ENCODE results near the gene FMN2. TPM values are rescaled to one million over a fixed set of nuclear protein-coding genes. Genes with fewer than 3 reads are reported as not detected.

Gene FMN2
- total RNA-seq, 2 donors from 2014 or later: 0.26 to 0.33 TPM

DNA sequence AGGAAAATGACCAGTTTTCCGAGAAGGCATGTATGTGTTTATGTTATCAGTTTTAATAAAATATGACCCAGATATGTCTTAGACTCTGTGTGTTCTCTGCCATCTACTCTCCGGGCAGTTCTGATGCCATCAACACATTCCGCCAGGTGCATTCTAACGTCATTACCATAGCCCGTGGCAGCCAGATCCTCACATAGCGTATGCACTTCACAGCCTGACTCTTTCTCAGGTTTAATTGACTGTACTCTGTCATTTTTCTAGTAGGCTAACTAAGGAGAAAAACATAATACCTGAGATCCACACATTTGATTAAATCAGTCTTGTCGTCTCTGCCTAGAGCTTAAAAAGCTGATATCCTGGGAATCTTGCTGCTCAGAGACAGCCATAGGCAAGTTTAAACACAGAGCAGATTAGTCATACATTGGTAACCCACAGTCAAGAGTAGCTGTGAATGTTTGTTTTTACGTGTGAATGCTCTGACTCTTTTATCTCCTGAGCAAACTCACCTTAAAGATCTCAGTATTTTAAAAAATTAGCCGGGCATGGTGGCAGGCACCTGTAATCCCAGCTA is 344.4 kb downstream of the FMN2 start:
- intact Hi-C loops (cut with DNase I): no loop called here
- 53 to 67% methylated on average over 9 of the region's 9 CpGs for WGBS, 2 donors
- H3K36me3 ChIP-seq (replicated peaks in 1 of 2; ENCODE audit: insufficient read depth in 1 of 2, low read depth in 2 of 2): no peaks in the 10 kb centered on the region
- no peaks in the 10 kb centered on the region for H3K9me3 ChIP-seq
- H3K4me1 ChIP-seq: no peaks in the 10 kb centered on the region
- ATAC-seq (no peak), DNase-seq (no peak)
- TF ChIP-seq, protein P1, sequence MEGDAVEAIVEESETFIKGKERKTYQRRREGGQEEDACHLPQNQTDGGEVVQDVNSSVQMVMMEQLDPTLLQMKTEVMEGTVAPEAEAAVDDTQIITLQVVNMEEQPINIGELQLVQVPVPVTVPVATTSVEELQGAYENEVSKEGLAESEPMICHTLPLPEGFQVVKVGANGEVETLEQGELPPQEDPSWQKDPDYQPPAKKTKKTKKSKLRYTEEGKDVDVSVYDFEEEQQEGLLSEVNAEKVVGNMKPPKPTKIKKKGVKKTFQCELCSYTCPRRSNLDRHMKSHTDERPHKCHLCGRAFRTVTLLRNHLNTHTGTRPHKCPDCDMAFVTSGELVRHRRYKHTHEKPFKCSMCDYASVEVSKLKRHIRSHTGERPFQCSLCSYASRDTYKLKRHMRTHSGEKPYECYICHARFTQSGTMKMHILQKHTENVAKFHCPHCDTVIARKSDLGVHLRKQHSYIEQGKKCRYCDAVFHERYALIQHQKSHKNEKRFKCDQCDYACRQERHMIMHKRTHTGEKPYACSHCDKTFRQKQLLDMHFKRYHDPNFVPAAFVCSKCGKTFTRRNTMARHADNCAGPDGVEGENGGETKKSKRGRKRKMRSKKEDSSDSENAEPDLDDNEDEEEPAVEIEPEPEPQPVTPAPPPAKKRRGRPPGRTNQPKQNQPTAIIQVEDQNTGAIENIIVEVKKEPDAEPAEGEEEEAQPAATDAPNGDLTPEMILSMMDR (IDR thresholded peaks at IDR 0.05): no peak
- TF ChIP-seq POLR2A (IDR thresholded peaks at IDR 0.05): no peak
- no peak overlapping the region for H3K4me3 ChIP-seq
- no peaks in the 10 kb centered on the region for H3K27me3 ChIP-seq
- H3K27ac ChIP-seq: no peak overlapping the region

DNA sequence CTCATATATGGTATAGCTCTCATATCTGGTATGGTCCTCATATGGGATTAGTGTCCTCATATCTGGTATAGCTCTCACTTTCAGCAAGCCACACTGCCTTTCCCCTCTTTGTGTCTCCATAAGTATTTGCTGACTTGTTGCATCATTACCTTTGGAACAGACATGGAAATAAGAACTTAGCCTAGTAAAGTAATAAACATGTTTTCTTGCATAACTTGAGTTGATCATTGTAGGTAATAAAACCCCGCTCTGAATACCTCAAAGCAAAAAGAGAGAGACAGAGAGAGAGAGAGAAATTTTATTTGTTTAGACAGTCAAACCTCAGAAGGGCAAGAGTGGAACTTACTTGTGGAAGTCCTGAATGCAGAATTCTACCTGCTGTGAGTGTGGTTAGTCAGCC is 350.0 kb downstream of the FMN2 start:
- no peak for ATAC-seq

DNA sequence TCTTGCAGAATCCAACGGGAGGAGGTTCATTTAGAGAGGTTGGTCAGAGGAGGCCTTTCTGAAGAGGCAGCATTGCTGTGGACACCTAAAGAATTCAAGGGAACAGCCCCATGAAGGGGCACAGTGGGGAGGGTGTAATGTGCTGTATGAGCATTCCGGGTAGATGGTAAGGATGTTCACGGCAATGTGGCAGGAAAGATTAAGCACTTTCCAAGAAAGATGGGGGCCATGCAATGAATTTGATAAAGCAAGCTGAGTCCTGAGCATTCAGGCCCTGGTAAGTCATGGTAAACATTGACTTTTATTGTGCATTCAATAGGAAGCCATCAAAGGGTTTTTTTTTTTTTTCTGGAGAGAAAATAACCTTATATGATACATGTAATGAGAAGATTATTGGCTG is 353.7 kb downstream of the FMN2 start:
- intact Hi-C loops (cut with DNase I): no loop called here
- 55 to 60% methylated on average over 3 of the region's 3 CpGs for WGBS, 2 donors
- no peak for ATAC-seq
- no peaks in the 10 kb centered on the region for H3K36me3 ChIP-seq (replicated peaks in 1 of 2; ENCODE audit: insufficient read depth in 1 of 2, low read depth in 2 of 2)
- no peaks in the 10 kb centered on the region for H3K27me3 ChIP-seq
- no peaks in the 10 kb centered on the region for H3K4me1 ChIP-seq
- H3K4me3 ChIP-seq: no peak overlapping the region
- H3K9me3 ChIP-seq: no peaks in the 10 kb centered on the region
- TF ChIP-seq, protein P1 (IDR thresholded peaks at IDR 0.05): no peak
- DNase-seq: no peak
- no peak overlapping the region for H3K27ac ChIP-seq

More for the DNA sequence above, 350.0 kb downstream of the FMN2 start:
- no peaks in the 10 kb centered on the region for H3K9me3 ChIP-seq
- 71 to 78% methylated on average over 1 of the region's 1 CpG for WGBS, 2 donors
- H3K36me3 ChIP-seq (replicated peaks in 1 of 2; ENCODE audit: insufficient read depth in 1 of 2, low read depth in 2 of 2): no peaks in the 10 kb centered on the region
- no peaks in the 10 kb centered on the region for H3K27me3 ChIP-seq
- no peak for DNase-seq
- no peak overlapping the region for H3K4me3 ChIP-seq
- no peak for TF ChIP-seq POLR2A (IDR thresholded peaks at IDR 0.05)
- TF ChIP-seq, protein P1 (IDR thresholded peaks at IDR 0.05): no peak
- no peaks in the 10 kb centered on the region for H3K4me1 ChIP-seq
- intact Hi-C loops (cut with DNase I): no loop called here
- H3K27ac ChIP-seq: no peak overlapping the region

DNA sequence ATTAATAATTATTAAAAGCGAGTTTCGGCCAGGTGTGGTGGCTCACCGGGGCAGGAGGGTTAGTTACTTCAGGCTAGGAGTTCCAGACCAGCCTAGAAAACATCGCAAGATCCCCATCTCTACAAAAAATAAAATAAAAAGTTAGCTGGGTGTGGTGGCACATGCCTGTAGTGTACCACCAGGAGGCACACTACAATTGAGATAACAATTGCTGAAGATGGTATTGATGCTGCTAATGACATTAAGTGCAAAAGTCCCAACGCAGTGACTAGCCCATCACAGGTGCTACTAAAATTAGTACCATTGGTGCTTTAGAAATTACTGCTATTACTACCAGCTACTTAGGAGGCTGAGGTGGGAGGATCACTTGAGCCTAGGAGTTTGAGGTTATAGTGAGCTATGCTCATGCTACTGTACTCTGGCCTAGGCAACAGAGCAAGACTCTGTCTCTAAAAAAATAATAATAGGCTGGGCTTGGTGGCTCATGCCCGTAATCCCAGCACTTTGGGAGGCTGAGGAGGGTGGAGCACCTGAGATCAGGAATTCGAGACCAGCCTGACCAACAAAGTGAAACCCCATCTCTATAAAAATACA is 363.6 kb downstream of the FMN2 start:
- no peaks in the 10 kb centered on the region for H3K36me3 ChIP-seq (replicated peaks in 1 of 2; ENCODE audit: insufficient read depth in 1 of 2, low read depth in 2 of 2)
- DNase-seq (no peak), ATAC-seq (no peak)
- no peaks in the 10 kb centered on the region for H3K9me3 ChIP-seq
- H3K4me3 ChIP-seq: no peak overlapping the region
- intact Hi-C loops (cut with DNase I): no loop called here
- no peak for TF ChIP-seq POLR2A (IDR thresholded peaks at IDR 0.05)
- TF ChIP-seq, protein P1 (IDR thresholded peaks at IDR 0.05): no peak
- H3K4me1 ChIP-seq: no peaks in the 10 kb centered on the region
- H3K27ac ChIP-seq: no peak overlapping the region
- no peaks in the 10 kb centered on the region for H3K27me3 ChIP-seq
- WGBS, 2 donors: 42 to 61% methylated on average over 7 of the region's 7 CpGs

DNA sequence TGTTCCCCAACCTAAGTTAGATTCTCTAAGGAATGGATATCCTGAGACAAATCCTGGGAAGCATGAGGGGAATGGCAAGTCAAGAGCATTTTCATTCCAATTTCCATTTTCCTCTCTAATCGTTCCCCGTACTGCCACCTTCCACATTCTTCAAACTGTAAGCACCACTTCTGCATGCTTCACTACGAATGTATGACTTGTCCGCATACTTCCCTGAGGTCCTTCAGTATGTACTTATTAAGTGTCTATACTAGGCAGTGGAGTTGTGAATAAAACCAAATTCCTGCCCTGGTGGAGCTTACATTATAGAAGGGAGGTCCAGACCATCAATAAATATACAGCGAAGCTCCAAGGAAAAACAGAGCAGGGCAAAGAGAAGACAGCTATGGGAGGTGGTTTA is 365.5 kb downstream of the FMN2 start:
- intact Hi-C loops (cut with DNase I): no loop called here
- H3K4me1 ChIP-seq: no peaks in the 10 kb centered on the region
- no peaks in the 10 kb centered on the region for H3K9me3 ChIP-seq
- WGBS, 2 donors: 66 to 84% methylated on average over 5 of the region's 5 CpGs
- no peaks in the 10 kb centered on the region for H3K36me3 ChIP-seq (replicated peaks in 1 of 2; ENCODE audit: insufficient read depth in 1 of 2, low read depth in 2 of 2)
- H3K27ac ChIP-seq: no peak overlapping the region
- no peak overlapping the region for H3K4me3 ChIP-seq
- TF ChIP-seq POLR2A (IDR thresholded peaks at IDR 0.05): no peak
- TF ChIP-seq, protein P1 (IDR thresholded peaks at IDR 0.05): no peak
- no peaks in the 10 kb centered on the region for H3K27me3 ChIP-seq
- DNase-seq: no peak
- ATAC-seq: no peak

Data from body of pancreas (tissue), 4 donors.